Fibroblast of lung (primary cell): ENCODE results near the gene KDM7A.

Experiments
- CTCF ChIP-seq, 2 donors: IDR thresholded peaks in 1 of 2; conservative IDR thresholded peaks in 1 of 2; 1 replicate in 1 of 2; 2 replicates in 1 of 2; pipeline ENCODE4 v1.5.1; 2011 to 2012; ENCODE audit warnings: low read length in 2 of 2, control low read depth in 1 of 2, inconsistent platforms in 1 of 2, low read depth in 1 of 2, mild to moderate bottlenecking in 1 of 2
- EZH2 ChIP-seq: IDR thresholded peaks from 2 replicates; pipeline ENCODE4 v1.5.1; 2012; ENCODE audit warnings: low read length, control low read depth, mild to moderate bottlenecking; ENCODE audit errors: missing control alignments

GRCh38 chr7:140060243-140060630 lies 116.5 kb downstream of the KDM7A start:
- TF ChIP-seq CTCF (conservative IDR thresholded peaks at IDR 0.05 in 1 of 2, IDR thresholded peaks at IDR 0.05 in 1 of 2; ENCODE audit: low read depth in 1 of 2, low read length in 2 of 2) (no peak), EZH2 (no peak)
